ENCODE results near the gene SLC38A6. TPM values are rescaled to one million over a fixed set of nuclear protein-coding genes. Genes with fewer than 3 reads are reported as not detected.
"Not testable (repeated sequence)": the region's sequence is repeated elsewhere in the genome, so short reads cannot be mapped to it uniquely, and the experiment has no call there.

The SLC38A6 gene
- total RNA-seq, 3 donors from 2014 or later (not counting 1 experiment from before 2014, with no cell fraction given), result 7.1 to 11.0 (median 8.8) TPM

GRCh38 chr14:61089126-61089750 lies 108.2 kb downstream of the SLC38A6 start:
- Histone ChIP-seq H3K4me3 (ENCODE audit: low read length) (no peak overlapping the region), H3K4me1 (ENCODE audit: control insufficient read depth, insufficient read depth, low read length) (no peaks in the 10 kb centered on the region), H3K36me3 (ENCODE audit: control insufficient read depth, insufficient read depth, low read length) (no peaks in the 10 kb centered on the region), H3K9me3 (ENCODE audit: control insufficient read depth, insufficient read depth, low read length) (no peaks in the 10 kb centered on the region), H3K27me3 (ENCODE audit: control insufficient read depth, insufficient read depth, low read length) (no peaks in the 10 kb centered on the region), H3K27ac (ENCODE audit: low read length) (no peak overlapping the region)
- Mint-ChIP-seq H3K9me3 (no peaks in the 10 kb centered on the region), H3K27ac (no peak overlapping the region), H3K4me1 (no peaks in the 10 kb centered on the region), H3K27me3 (ENCODE audit: low read depth in 2 of 2) (peaks cover 0 to 2% of the 10 kb centered on the region in 2 donors), H3K4me3 (no peak overlapping the region), H3K36me3 (no peaks in the 10 kb centered on the region)
- WGBS (ENCODE audit: insufficient coverage), result 97% methylated on average over 2 of the region's 2 CpGs
- TF ChIP-seq, protein P1, sequence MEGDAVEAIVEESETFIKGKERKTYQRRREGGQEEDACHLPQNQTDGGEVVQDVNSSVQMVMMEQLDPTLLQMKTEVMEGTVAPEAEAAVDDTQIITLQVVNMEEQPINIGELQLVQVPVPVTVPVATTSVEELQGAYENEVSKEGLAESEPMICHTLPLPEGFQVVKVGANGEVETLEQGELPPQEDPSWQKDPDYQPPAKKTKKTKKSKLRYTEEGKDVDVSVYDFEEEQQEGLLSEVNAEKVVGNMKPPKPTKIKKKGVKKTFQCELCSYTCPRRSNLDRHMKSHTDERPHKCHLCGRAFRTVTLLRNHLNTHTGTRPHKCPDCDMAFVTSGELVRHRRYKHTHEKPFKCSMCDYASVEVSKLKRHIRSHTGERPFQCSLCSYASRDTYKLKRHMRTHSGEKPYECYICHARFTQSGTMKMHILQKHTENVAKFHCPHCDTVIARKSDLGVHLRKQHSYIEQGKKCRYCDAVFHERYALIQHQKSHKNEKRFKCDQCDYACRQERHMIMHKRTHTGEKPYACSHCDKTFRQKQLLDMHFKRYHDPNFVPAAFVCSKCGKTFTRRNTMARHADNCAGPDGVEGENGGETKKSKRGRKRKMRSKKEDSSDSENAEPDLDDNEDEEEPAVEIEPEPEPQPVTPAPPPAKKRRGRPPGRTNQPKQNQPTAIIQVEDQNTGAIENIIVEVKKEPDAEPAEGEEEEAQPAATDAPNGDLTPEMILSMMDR (IDR thresholded peaks at IDR 0.05), result no peak
- ATAC-seq, result no peak
- intact Hi-C loops (cut with micrococcal nuclease), result no loop called here
- DNase-seq, result no peak

DNA sequence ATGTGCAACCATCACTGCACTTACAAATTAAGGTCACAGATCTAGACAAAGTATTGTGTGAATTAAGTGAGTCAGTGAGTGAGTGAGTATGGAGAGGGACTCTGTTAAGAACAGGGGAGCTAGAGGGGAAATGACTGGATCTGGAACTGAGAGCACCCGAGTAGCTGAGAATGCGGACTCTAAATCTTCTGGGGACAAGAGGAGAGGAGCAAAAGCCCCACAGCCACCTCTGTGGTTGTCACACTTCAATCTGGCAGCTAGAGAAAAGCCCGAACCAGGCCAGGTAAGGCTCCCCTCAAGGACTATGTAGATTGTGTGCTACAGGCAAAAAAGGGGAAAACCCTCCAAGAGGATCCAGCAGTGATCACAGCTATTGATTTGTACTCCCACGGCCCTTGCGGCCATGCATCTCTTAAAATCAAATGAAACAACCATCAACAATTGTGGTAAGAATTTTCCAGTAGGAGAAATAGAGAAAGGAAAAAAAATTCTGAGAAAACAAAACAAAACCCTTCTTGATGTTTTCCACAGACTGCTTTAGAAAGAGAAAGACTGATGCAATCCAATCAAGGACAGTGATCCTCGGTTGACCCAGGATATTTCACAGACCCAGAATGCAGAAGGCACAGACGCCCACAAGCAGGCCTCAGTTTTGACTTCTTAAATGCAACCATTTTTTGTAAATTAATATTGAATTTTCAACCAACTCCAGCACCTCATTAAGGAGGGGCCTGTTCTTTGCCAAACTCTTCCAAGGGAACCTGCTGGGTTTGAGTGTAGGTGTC lies 109.6 kb downstream of the SLC38A6 start:
- intact Hi-C loops (cut with micrococcal nuclease), result no loop called here

DNA sequence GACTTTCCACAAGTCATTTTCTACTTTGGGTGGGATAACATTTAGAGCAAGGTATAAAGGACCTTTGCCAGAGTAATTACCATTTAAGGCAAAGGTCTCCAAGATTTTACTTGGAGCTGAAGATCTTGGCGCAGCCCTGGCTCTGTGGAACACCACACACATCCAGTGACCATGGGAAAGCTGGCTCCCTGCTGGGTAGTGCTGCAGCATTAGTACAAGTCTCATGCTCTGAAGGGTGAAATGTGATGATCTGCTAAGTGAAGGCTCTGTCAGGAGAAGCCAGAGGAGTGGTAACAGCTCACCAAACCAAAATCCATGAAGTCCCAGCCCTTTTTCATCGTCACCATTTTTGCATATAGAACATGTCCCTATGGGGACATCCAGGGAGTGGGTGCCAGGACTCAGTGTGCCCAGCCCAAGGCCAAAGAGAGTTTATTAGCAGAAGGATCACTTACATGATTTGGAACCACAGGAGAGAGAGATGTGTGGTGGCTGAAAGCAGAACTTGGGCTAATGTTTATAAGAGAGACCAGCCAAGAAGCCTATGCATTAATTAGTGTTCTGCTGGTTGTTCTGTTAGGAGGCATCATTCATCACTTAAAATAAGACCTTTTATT lies 110.7 kb downstream of the SLC38A6 start:
- no peak for DNase-seq
- no peaks in the 10 kb centered on the region for H3K9me3 Mint-ChIP-seq
- no peak for ATAC-seq
- Histone ChIP-seq H3K4me3 (ENCODE audit: low read length) (no peak overlapping the region), H3K9me3 (ENCODE audit: control insufficient read depth, insufficient read depth, low read length) (no peaks in the 10 kb centered on the region), H3K4me1 (ENCODE audit: control insufficient read depth, insufficient read depth, low read length) (no peaks in the 10 kb centered on the region), H3K27ac (ENCODE audit: low read length) (no peak overlapping the region), H3K27me3 (ENCODE audit: control insufficient read depth, insufficient read depth, low read length) (no peaks in the 10 kb centered on the region), H3K36me3 (ENCODE audit: control insufficient read depth, insufficient read depth, low read length) (no peaks in the 10 kb centered on the region)
- H3K4me3 Mint-ChIP-seq, result no peak overlapping the region
- TF ChIP-seq, protein P1 (IDR thresholded peaks at IDR 0.05), result no peak
- no peaks in the 10 kb centered on the region for H3K4me1 Mint-ChIP-seq
- intact Hi-C loops (cut with micrococcal nuclease), result no loop called here
- H3K27me3 Mint-ChIP-seq (ENCODE audit: low read depth in 2 of 2), result peaks cover 0 to 3% of the 10 kb centered on the region in 2 donors
- 97% methylated on average over 2 of the region's 2 CpGs for WGBS (ENCODE audit: insufficient coverage)
- no peak overlapping the region for H3K27ac Mint-ChIP-seq
- no peaks in the 10 kb centered on the region for H3K36me3 Mint-ChIP-seq

More for the DNA sequence above, 109.6 kb downstream of the SLC38A6 start:
- Histone ChIP-seq H3K9me3 (ENCODE audit: control insufficient read depth, insufficient read depth, low read length) (no peaks in the 10 kb centered on the region), H3K27ac (ENCODE audit: low read length) (no peak overlapping the region), H3K36me3 (ENCODE audit: control insufficient read depth, insufficient read depth, low read length) (no peaks in the 10 kb centered on the region), H3K27me3 (ENCODE audit: control insufficient read depth, insufficient read depth, low read length) (no peaks in the 10 kb centered on the region), H3K4me1 (ENCODE audit: control insufficient read depth, insufficient read depth, low read length) (no peaks in the 10 kb centered on the region), H3K4me3 (ENCODE audit: low read length) (no peak overlapping the region)
- DNase-seq (no peak), ATAC-seq (no peak)
- H3K27ac Mint-ChIP-seq, result no peak overlapping the region
- peaks cover 0 to 3% of the 10 kb centered on the region in 2 donors for H3K27me3 Mint-ChIP-seq (ENCODE audit: low read depth in 2 of 2)
- no peaks in the 10 kb centered on the region for H3K36me3 Mint-ChIP-seq
- H3K9me3 Mint-ChIP-seq, result no peaks in the 10 kb centered on the region
- H3K4me1 Mint-ChIP-seq, result no peaks in the 10 kb centered on the region
- no peak overlapping the region for H3K4me3 Mint-ChIP-seq
- 81% methylated on average over 5 of the region's 7 CpGs for WGBS (ENCODE audit: insufficient coverage)
- TF ChIP-seq, protein P1 (IDR thresholded peaks at IDR 0.05), result no peak

GRCh38 chr14:61098096-61098495 lies 117.1 kb downstream of the SLC38A6 start:
- H3K27ac Mint-ChIP-seq; DNase-seq; H3K27me3 ChIP-seq (ENCODE audit: control insufficient read depth, insufficient read depth, low read length); intact Hi-C loops (cut with micrococcal nuclease); H3K4me3 ChIP-seq (ENCODE audit: low read length); H3K36me3 ChIP-seq (ENCODE audit: control insufficient read depth, insufficient read depth, low read length); H3K4me3 Mint-ChIP-seq; H3K27ac ChIP-seq (ENCODE audit: low read length); H3K9me3 Mint-ChIP-seq; H3K4me1 Mint-ChIP-seq; ATAC-seq; H3K27me3 Mint-ChIP-seq (ENCODE audit: low read depth in 2 of 2); H3K9me3 ChIP-seq (ENCODE audit: control insufficient read depth, insufficient read depth, low read length); H3K4me1 ChIP-seq (ENCODE audit: control insufficient read depth, insufficient read depth, low read length); H3K36me3 Mint-ChIP-seq: not testable (repeated sequence)
- WGBS (ENCODE audit: insufficient coverage), result 84% methylated on average over 15 of the region's 15 CpGs
